ENCODE measurements around the gene LBX1. TPM values are rescaled to one million over a fixed set of nuclear protein-coding genes. Genes with fewer than 3 reads are reported as not detected.

The LBX1 gene
- total RNA-seq, 1 donor from 2014 or later, result not detected

DNA sequence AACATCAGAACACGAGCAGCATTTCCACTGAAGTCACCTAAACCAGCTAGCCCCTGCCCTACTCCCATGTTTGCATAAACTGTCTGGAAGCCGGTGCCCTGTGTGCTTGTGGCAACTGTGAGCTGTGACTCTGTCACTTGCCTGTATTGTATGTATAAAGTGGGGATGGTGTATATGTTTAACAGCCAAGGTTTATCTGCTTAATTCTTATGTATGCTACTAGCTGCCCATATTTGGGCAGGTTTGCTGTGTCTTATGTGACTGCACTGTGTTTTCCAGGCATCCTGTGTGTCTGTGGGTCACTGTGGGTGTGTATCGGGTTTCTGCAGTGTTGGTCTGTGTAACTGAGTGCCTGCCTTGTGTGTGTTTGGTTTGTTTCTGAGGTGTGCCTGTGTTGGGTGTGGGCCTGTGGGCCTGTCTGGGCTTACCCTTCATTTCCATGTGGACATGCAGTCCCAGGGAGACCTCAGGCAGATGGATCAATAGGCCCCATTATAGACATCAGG lies 9.3 kb downstream of the LBX1 start:
- no peaks in the 10 kb centered on the region for H3K36me3 Mint-ChIP-seq
- H3K27me3 Mint-ChIP-seq (ENCODE audit: low read depth), result peaks cover 94% of the 10 kb centered on the region
- H3K4me3 Mint-ChIP-seq, result no peak overlapping the region
- H3K9me3 Mint-ChIP-seq, result no peaks in the 10 kb centered on the region
- no peak for DNase-seq (ENCODE audit: low spot score in 2 of 2, unreplicated experiment in 2 of 2)
- TF ChIP-seq CTCF (IDR thresholded peaks at IDR 0.05; ENCODE audit: unreplicated experiment), result no peak
- no peak overlapping the region for H3K27ac Mint-ChIP-seq
- peaks cover 29% of the 10 kb centered on the region for H3K4me1 Mint-ChIP-seq

- peaks cover 98% of the 10 kb centered on the region for H3K27me3 Mint-ChIP-seq (ENCODE audit: low read depth)
- no peak for DNase-seq (ENCODE audit: low spot score in 2 of 2, unreplicated experiment in 2 of 2)
These were observed 9.9 kb downstream of the LBX1 start for GRCh38 chr10:101219139-101219945.

DNA sequence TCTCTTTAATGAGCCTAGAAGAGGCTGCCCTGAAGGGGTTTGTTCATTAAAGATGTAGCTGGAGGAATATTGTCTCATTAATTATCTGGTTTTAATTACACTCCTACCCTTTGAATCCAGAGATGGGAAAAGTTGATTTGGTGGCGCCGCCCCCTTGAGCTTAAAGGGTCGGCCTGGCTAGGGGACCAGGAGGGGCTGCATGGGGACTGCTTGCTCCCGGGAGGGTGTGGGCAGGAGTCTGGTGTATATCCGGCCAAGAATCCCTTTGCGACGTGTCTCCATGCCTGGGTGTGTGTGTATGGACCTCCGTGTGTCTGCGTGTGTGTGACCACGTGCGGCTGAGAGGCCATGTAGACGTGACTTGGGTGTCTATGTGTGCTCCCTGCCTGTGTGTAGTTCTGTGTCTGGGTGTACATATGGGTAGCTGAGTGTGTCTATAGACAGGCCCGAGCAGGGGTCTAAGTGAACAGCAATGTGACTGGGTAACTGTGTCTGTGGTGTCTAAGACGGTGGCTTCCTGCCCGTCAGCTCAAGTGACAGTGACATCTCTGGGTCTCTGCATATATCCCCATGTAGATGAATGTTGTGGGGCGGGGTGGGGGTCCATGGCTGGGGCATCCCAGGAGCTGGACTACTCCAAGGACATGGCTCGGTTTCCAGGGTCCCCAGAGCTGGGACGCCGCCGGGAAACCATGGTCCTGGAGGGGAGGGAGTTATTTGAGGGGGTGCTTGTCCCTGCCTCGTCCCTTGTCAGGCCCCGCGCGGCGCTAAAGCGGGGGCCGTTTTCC lies 10.7 kb downstream of the LBX1 start:
- Mint-ChIP-seq H3K27ac (no peak overlapping the region), H3K36me3 (no peaks in the 10 kb centered on the region), H3K4me1 (peaks cover 35% of the 10 kb centered on the region), H3K4me3 (no peak overlapping the region), H3K9me3 (no peaks in the 10 kb centered on the region), H3K27me3 (ENCODE audit: low read depth) (peaks cover 99% of the 10 kb centered on the region)
- no peak for DNase-seq (ENCODE audit: low spot score in 2 of 2, unreplicated experiment in 2 of 2)
- TF ChIP-seq CTCF (IDR thresholded peaks at IDR 0.05; ENCODE audit: unreplicated experiment), result no peak

More at GRCh38 chr10:101219139-101219945, 9.9 kb downstream of the LBX1 start:
- TF ChIP-seq CTCF (IDR thresholded peaks at IDR 0.05; ENCODE audit: unreplicated experiment), result no peak
- no peak overlapping the region for H3K27ac Mint-ChIP-seq
- peaks cover 30% of the 10 kb centered on the region for H3K4me1 Mint-ChIP-seq
- H3K9me3 Mint-ChIP-seq, result no peaks in the 10 kb centered on the region
- H3K4me3 Mint-ChIP-seq, result no peak overlapping the region
- no peaks in the 10 kb centered on the region for H3K36me3 Mint-ChIP-seq

DNA sequence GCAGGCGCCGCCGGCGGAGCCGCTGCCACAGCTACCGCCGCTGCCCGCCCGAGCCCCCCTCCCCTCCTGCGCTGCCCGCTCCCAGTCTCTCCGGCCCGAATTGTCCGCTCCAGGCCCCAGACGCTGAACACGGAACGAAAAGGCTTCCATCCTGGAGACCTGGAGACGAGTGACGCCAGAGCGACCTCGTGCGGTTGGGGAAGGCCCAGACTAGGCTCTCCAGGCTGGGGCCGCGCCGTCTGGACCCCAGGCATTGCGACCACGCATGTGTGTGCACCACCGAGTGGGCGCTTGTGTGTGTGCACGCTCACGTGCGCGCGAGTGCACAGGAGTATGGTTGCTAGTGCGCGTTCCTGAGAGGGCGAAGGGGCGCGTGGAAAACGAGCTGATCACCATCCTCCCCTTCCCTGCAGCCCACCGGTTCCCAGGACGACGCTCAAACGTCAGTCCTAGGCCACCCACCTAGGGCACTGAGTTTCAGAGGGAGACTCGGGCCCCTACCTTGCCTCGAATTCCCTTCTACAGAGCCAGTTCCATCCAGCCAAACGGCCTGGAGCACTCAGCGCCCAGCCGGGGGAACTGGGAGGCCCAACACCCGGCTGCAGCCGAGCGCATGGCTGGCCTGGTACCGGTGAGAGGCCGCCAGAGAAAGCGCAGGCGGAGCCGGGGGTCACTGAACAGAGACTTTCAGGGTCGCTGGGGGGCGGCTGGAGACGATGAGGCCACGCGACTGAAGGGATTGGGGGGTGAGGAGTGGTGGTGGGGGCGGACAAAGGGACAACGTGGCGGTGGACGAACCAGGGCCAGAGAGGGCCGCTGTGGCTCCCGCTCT lies 11.6 kb downstream of the LBX1 start:
- H3K4me1 Mint-ChIP-seq, result peaks cover 35% of the 10 kb centered on the region
- H3K9me3 Mint-ChIP-seq, result no peaks in the 10 kb centered on the region
- no peaks in the 10 kb centered on the region for H3K36me3 Mint-ChIP-seq
- H3K27ac Mint-ChIP-seq, result no peak overlapping the region
- TF ChIP-seq CTCF (IDR thresholded peaks at IDR 0.05; ENCODE audit: unreplicated experiment), result peak; percentile 34
- DNase-seq (ENCODE audit: low spot score in 2 of 2, unreplicated experiment in 2 of 2), result peak in 1 of 2 experiments; percentile 62
- peaks cover 98% of the 10 kb centered on the region for H3K27me3 Mint-ChIP-seq (ENCODE audit: low read depth)
- H3K4me3 Mint-ChIP-seq, result peak overlapping the region; percentile 20

DNA sequence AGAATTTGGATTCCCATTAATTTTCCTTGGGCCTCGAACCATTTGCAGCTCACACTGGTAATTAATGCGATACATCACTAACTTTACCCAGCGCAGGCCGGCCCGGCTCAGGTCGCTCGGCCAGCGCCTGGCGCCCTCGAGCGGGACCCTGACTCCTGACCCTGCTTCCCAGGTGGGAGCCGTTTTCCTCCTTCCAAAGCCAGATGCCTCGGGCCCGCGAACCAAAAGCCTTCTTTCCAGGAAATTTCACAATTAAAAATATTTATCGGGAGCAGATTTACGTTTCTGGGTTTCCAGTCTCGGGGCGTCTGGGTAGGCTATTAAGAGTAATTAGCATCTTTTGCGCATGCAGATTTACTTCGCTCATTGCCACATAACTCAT lies 12.2 kb downstream of the LBX1 start:
- H3K27me3 Mint-ChIP-seq (ENCODE audit: low read depth), result peaks cover 98% of the 10 kb centered on the region
- H3K9me3 Mint-ChIP-seq, result no peaks in the 10 kb centered on the region
- peaks cover 35% of the 10 kb centered on the region for H3K4me1 Mint-ChIP-seq
- no peak for DNase-seq (ENCODE audit: low spot score in 2 of 2, unreplicated experiment in 2 of 2)
- no peak overlapping the region for H3K4me3 Mint-ChIP-seq
- H3K27ac Mint-ChIP-seq, result no peak overlapping the region
- H3K36me3 Mint-ChIP-seq, result no peaks in the 10 kb centered on the region
- no peak for TF ChIP-seq CTCF (IDR thresholded peaks at IDR 0.05; ENCODE audit: unreplicated experiment)
